SK-N-SH (cell line): Measurements from ENCODE around the gene RGS6. TPM values are rescaled to one million over a fixed set of nuclear protein-coding genes. Genes with fewer than 3 reads are reported as not detected.

Source experiments
- CTCF ChIA-PET: fragments of 300-600, 350-600 bp; formaldehyde crosslinking; extraction: SDS; loops from one replicate; lab custom pipeline; 2021; lab: Yijun Ruan, JAX
- POLR2A ChIA-PET: fragments of 350-600 bp; sonication (Branson Sonifier 250); formaldehyde crosslinking; extraction: SDS; loops from one replicate; lab custom pipeline; 2020; ENCODE audit warnings: antibody characterized with exemption, inconsistent platforms; lab: Yijun Ruan, JAX
- DNase-seq: peaks from one replicate; pipeline ENCODE4 v3.0.0; 2012
- H2AFZ ChIP-seq: fragments of 200-600 bp; sonication (generic); 2 replicates; pipeline ENCODE4 v1.8.1; 2016; ENCODE audit warnings: antibody characterized with exemption, mild to moderate bottlenecking, low read depth
- H3F3A ChIP-seq: fragments of 200-600 bp; sonication (generic); replicated peaks from 2 replicates; pipeline ENCODE3; 2016; ENCODE audit warnings: antibody characterized with exemption, mild to moderate bottlenecking; ENCODE audit not compliant: insufficient read depth
- H3K27ac ChIP-seq, 2 experiments: fragments of 200-500 bp in 1 of 2; fragments of 200-600 bp in 1 of 2; sonication (Bioruptor generic) in 1 of 2; sonication (generic), shearing (Covaris generic) in 1 of 2; 2 replicates each; pipeline versions ENCODE4 v1.5.1 to v1.6.1; 2014 to 2016; ENCODE audit warnings: low read depth in 2 of 2, inconsistent platforms in 1 of 2, low read length in 1 of 2, mild to moderate bottlenecking in 1 of 2, mixed read lengths in 1 of 2
- H3K27me3 ChIP-seq: fragments of 200-600 bp; sonication (generic), shearing (Covaris generic); 2 replicates; pipeline ENCODE4 v1.6.1; 2016; ENCODE audit warnings: mixed run types; ENCODE audit not compliant: insufficient read depth
- H3K36me3 ChIP-seq, 2 experiments: fragments of 200-500 bp in 1 of 2; fragments of 200-600 bp in 1 of 2; sonication (Bioruptor generic) in 1 of 2; sonication (generic) in 1 of 2; replicated peaks in 1 of 2; 2 replicates each; pipeline versions ENCODE3 to v1.5.1; 2014 to 2016; ENCODE audit warnings: low read length in 1 of 2, mild to moderate bottlenecking in 1 of 2; ENCODE audit not compliant: insufficient read depth in 2 of 2, control insufficient read depth in 1 of 2
- H3K4me1 ChIP-seq, 2 experiments: fragments of 200-500 bp in 1 of 2; fragments of 200-600 bp in 1 of 2; sonication (Bioruptor generic) in 1 of 2; sonication (generic), shearing (Covaris generic) in 1 of 2; 2 replicates each; pipeline versions ENCODE4 v1.5.1 to v1.6.1; 2014 to 2016; ENCODE audit warnings: low read depth in 1 of 2, low read length in 1 of 2, mixed run types in 1 of 2; ENCODE audit not compliant: insufficient read depth in 2 of 2, control insufficient read depth in 1 of 2
- H3K4me2 ChIP-seq: fragments of 200-600 bp; sonication (generic), shearing (Covaris generic); 2 replicates; pipeline ENCODE4 v1.6.1; 2017; ENCODE audit warnings: mixed run types
- H3K4me3 ChIP-seq, 2 experiments: fragments of 200-500 bp in 1 of 2; fragments of 200-600 bp in 1 of 2; sonication (Bioruptor generic) in 1 of 2; sonication (generic), shearing (Covaris generic) in 1 of 2; 2 replicates each; pipeline versions ENCODE4 v1.5.1 to v1.8.1; 2014 to 2016; ENCODE audit warnings: low read depth in 2 of 2, inconsistent platforms in 1 of 2, low read length in 1 of 2, mild to moderate bottlenecking in 1 of 2, mixed read lengths in 1 of 2, moderate library complexity in 1 of 2
- H3K79me2 ChIP-seq: fragments of 200-600 bp; sonication (generic); 2 replicates; pipeline ENCODE4 v1.8.1; 2017; ENCODE audit warnings: mild to moderate bottlenecking; ENCODE audit not compliant: insufficient read depth
- H3K9ac ChIP-seq: fragments of 200-600 bp; sonication (generic); 2 replicates; pipeline ENCODE4 v1.6.1; 2017; ENCODE audit warnings: mixed run types
- H3K9me2 ChIP-seq: fragments of 200-600 bp; sonication (generic); 2 replicates; pipeline ENCODE4 v1.6.1; 2017; ENCODE audit warnings: mixed run types
- H3K9me3 ChIP-seq: fragments of 200-600 bp; sonication (generic); 2 replicates; pipeline ENCODE4 v1.6.1; 2017; ENCODE audit warnings: mixed run types, mild to moderate bottlenecking, moderate library complexity
- H4K20me1 ChIP-seq: fragments of 200-600 bp; sonication (generic); 2 replicates; pipeline ENCODE4 v1.6.1; 2017; ENCODE audit warnings: mild to moderate bottlenecking, mixed run types; ENCODE audit not compliant: insufficient read depth
- CHD2 ChIP-seq: fragments of 150-350 bp; IDR thresholded peaks from 2 replicates; pipeline ENCODE4 v1.6.1; 2018; ENCODE audit warnings: low read length; ENCODE audit not compliant: partially characterized antibody
- ELF1 ChIP-seq: IDR thresholded peaks from 2 replicates; pipeline ENCODE4 v1.4.0; 2012
- EZH2phosphoT487 ChIP-seq: fragments of 200-600 bp; sonication (generic); IDR thresholded peaks from 2 replicates; pipeline ENCODE4 v1.6.1; 2017; ENCODE audit warnings: low read depth, mixed run types, mild to moderate bottlenecking, antibody characterized with exemption, moderate library complexity, borderline replicate concordance
- GABPA ChIP-seq: IDR thresholded peaks from 2 replicates; pipeline ENCODE4 v1.4.0; 2012; ENCODE audit warnings: low read depth, mild to moderate bottlenecking
- GATA2 ChIP-seq: sonication (generic); formaldehyde crosslinking; IDR thresholded peaks from 2 replicates; pipeline ENCODE4 v1.5.0; 2020; ENCODE audit warnings: mild to moderate bottlenecking, missing genetic modification reagents
- JUND ChIP-seq: IDR thresholded peaks from 2 replicates; pipeline ENCODE4 v1.4.0; 2012
- MEF2A ChIP-seq: IDR thresholded peaks from 2 replicates; pipeline ENCODE4 v1.4.0; 2012; ENCODE audit warnings: low read depth, borderline replicate concordance
- NFIC ChIP-seq: IDR thresholded peaks from 2 replicates; pipeline ENCODE4 v1.4.0; 2012; ENCODE audit warnings: borderline replicate concordance
- NRF1 ChIP-seq: IDR thresholded peaks from 2 replicates; pipeline ENCODE4 v1.6.1; 2012; ENCODE audit warnings: low read depth, mild to moderate bottlenecking, low read length
- POLR2AphosphoS5 ChIP-seq: IDR thresholded peaks from 2 replicates; pipeline ENCODE4 v1.6.1; 2012; ENCODE audit warnings: low read depth, low read length
- RCOR1 ChIP-seq: fragments of 150-350 bp; IDR thresholded peaks from 2 replicates; pipeline ENCODE4 v1.6.1; 2017; ENCODE audit warnings: antibody characterized with exemption, low read length
- RFX5 ChIP-seq: IDR thresholded peaks from 2 replicates; pipeline ENCODE4 v1.6.1; 2012; ENCODE audit warnings: mild to moderate bottlenecking, improper control_type of control experiment, low read length
- RXRA ChIP-seq: IDR thresholded peaks from 2 replicates; pipeline ENCODE4 v1.4.0; 2012; ENCODE audit warnings: low read depth, mild to moderate bottlenecking, borderline replicate concordance
- SMC3 ChIP-seq: IDR thresholded peaks from 2 replicates; pipeline ENCODE4 v1.6.1; 2012; ENCODE audit warnings: low read depth, low read length, improper control_type of control experiment
- WGBS: methylation state at CpG from one replicate; pipeline ENCODE4 v1.1.6; 2017; ENCODE audit warnings: low lambda C conversion rate; 5-methylcytosine and 5-hydroxymethylcytosine counted together
- polyA plus RNA-seq, 3 experiments: library from polyadenylated mRNA; depleted of rRNA; stranded (reverse); fragments of >200 nt; gene quantifications; 2 replicates each; pipeline ENCODE4 v1.2.3, GENCODE V29; 2012
- TF ChIP-seq, protein P1 (sequence below): fragments of 150-350 bp; IDR thresholded peaks from 2 replicates; pipeline ENCODE4 v1.6.1; 2016; ENCODE audit warnings: mild to moderate bottlenecking, low read depth, low read length
- TF ChIP-seq, protein P2 (sequence below): fragments of 150-350 bp; IDR thresholded peaks from 2 replicates; pipeline ENCODE4 v1.6.1; 2017; ENCODE audit warnings: antibody characterized with exemption, low read length, low read depth, borderline replicate concordance
- TF ChIP-seq, protein P3 (sequence below): IDR thresholded peaks from 2 replicates; pipeline ENCODE4 v1.4.0; 2012; ENCODE audit warnings: low read depth, borderline replicate concordance
- TF ChIP-seq, protein P4 (sequence below): IDR thresholded peaks from 2 replicates; pipeline ENCODE4; 2012
- TF ChIP-seq, protein P5 (sequence below): IDR thresholded peaks from 2 replicates; pipeline ENCODE4 v1.4.0; 2012; ENCODE audit warnings: low read depth

Gene RGS6
- polyA plus RNA-seq, 1 of the 3 experiments (the other 2 are of a cell fraction), result not detected

DNA sequence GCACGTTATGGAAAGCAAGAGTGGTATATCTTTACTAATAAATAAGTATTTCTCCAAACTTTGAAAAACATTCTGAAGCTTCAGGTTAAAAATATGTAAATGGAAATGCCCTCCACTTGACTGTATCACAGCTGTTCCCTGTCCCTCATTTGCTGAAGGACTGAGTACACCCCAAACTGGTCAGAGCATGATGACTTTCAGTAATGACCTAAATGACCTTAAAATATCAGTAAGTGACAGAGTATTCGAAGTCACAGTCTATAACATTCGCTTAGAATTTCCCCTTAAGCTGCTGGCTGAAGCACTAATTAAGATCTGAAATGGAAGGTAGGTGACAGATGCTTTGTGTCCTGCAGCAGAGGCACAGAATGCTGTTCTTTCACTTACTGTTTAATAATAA, 191.5 kb downstream of the RGS6 start:
- ChIA-PET POLR2A (no interaction called here), CTCF (no interaction called here)

DNA sequence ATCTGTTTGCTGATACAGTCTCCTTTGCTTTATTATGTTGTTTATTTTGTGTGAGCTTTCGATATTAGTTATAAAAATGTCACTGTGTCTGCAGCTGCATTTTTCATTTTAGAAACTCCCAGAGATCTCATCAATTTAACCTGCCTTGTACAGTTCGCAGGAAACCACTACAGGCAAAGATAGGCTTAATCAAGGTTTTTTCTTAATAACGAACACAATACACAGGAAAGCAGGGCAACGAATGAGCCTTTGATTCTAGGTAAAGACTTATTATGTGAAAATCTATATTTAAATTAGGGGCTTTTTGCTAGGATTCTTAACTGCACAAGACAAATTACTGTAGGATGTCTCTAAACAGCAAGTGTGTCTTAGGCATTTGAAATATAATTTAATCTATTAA, 191.9 kb downstream of the RGS6 start:
- no peaks in the 10 kb centered on the region for H4K20me1 ChIP-seq
- TF ChIP-seq, protein P1, sequence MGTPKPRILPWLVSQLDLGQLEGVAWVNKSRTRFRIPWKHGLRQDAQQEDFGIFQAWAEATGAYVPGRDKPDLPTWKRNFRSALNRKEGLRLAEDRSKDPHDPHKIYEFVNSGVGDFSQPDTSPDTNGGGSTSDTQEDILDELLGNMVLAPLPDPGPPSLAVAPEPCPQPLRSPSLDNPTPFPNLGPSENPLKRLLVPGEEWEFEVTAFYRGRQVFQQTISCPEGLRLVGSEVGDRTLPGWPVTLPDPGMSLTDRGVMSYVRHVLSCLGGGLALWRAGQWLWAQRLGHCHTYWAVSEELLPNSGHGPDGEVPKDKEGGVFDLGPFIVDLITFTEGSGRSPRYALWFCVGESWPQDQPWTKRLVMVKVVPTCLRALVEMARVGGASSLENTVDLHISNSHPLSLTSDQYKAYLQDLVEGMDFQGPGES, result no peak
- TF ChIP-seq GATA2, result no peak
- TF ChIP-seq, protein P2, sequence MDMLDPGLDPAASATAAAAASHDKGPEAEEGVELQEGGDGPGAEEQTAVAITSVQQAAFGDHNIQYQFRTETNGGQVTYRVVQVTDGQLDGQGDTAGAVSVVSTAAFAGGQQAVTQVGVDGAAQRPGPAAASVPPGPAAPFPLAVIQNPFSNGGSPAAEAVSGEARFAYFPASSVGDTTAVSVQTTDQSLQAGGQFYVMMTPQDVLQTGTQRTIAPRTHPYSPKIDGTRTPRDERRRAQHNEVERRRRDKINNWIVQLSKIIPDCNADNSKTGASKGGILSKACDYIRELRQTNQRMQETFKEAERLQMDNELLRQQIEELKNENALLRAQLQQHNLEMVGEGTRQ, result no peak
- no peak for TF ChIP-seq MEF2A
- no peak for TF ChIP-seq RXRA
- TF ChIP-seq, protein P3, sequence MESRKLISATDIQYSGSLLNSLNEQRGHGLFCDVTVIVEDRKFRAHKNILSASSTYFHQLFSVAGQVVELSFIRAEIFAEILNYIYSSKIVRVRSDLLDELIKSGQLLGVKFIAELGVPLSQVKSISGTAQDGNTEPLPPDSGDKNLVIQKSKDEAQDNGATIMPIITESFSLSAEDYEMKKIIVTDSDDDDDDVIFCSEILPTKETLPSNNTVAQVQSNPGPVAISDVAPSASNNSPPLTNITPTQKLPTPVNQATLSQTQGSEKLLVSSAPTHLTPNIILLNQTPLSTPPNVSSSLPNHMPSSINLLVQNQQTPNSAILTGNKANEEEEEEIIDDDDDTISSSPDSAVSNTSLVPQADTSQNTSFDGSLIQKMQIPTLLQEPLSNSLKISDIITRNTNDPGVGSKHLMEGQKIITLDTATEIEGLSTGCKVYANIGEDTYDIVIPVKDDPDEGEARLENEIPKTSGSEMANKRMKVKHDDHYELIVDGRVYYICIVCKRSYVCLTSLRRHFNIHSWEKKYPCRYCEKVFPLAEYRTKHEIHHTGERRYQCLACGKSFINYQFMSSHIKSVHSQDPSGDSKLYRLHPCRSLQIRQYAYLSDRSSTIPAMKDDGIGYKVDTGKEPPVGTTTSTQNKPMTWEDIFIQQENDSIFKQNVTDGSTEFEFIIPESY, result no peak
- no peak for TF ChIP-seq JUND
- no peak for TF ChIP-seq GABPA
- TF ChIP-seq NFIC, result no peak
- TF ChIP-seq POLR2AphosphoS5, result no peak
- TF ChIP-seq, protein P4, sequence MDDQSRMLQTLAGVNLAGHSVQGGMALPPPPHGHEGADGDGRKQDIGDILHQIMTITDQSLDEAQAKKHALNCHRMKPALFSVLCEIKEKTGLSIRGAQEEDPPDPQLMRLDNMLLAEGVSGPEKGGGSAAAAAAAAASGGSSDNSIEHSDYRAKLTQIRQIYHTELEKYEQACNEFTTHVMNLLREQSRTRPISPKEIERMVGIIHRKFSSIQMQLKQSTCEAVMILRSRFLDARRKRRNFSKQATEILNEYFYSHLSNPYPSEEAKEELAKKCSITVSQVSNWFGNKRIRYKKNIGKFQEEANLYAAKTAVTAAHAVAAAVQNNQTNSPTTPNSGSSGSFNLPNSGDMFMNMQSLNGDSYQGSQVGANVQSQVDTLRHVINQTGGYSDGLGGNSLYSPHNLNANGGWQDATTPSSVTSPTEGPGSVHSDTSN, result no peak
- no peak for TF ChIP-seq RCOR1
- no peaks in the 10 kb centered on the region for H3K79me2 ChIP-seq
- H3K36me3 ChIP-seq, result no peaks in the 10 kb centered on the region
- H3K4me1 ChIP-seq, result no peaks in the 10 kb centered on the region
- no peaks in the 10 kb centered on the region for H3K9me3 ChIP-seq
- ChIA-PET CTCF (no interaction called here), POLR2A (no interaction called here)
- no peak overlapping the region for H3K4me3 ChIP-seq
- under 1% methylated on average over 4 of the region's 4 CpGs for whole genome bisulfite sequencing
- no peaks in the 10 kb centered on the region for H3K27me3 ChIP-seq
- H3K27ac ChIP-seq, result no peak overlapping the region
- H3K9me2 ChIP-seq, result no peaks in the 10 kb centered on the region
- no peak overlapping the region for H2AFZ ChIP-seq
- DNase-seq, result no peak
- no peaks in the 10 kb centered on the region for H3F3A ChIP-seq
- no peak overlapping the region for H3K4me2 ChIP-seq
- H3K9ac ChIP-seq, result no peak overlapping the region

More for the DNA sequence above, 191.5 kb downstream of the RGS6 start:
- DNase-seq, result no peak
- Histone ChIP-seq H3K27me3 (no peaks in the 10 kb centered on the region), H3K9me2 (no peaks in the 10 kb centered on the region), H3F3A (no peaks in the 10 kb centered on the region), H3K79me2 (no peaks in the 10 kb centered on the region), H3K27ac (no peak overlapping the region), H4K20me1 (no peaks in the 10 kb centered on the region), H3K9ac (no peak overlapping the region)
- 3% methylated on average over 3 of the region's 3 CpGs for WGBS
- TF ChIP-seq RCOR1 (no peak), CHD2 (no peak), ELF1 (no peak), JUND (no peak), RFX5 (no peak), EZH2phosphoT487 (no peak), NRF1 (no peak), SMC3 (no peak)
- TF ChIP-seq, protein P1, result no peak
- TF ChIP-seq, protein P5, sequence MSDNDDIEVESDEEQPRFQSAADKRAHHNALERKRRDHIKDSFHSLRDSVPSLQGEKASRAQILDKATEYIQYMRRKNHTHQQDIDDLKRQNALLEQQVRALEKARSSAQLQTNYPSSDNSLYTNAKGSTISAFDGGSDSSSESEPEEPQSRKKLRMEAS, result no peak
- TF ChIP-seq, all 33 proteins: peak for 0
- H2AFZ ChIP-seq, result no peak overlapping the region
- no peaks in the 10 kb centered on the region for H3K9me3 ChIP-seq
- H3K36me3 ChIP-seq, result no peaks in the 10 kb centered on the region
- H3K4me1 ChIP-seq, result no peaks in the 10 kb centered on the region
- H3K4me3 ChIP-seq, result no peak overlapping the region
- H3K4me2 ChIP-seq, result no peak overlapping the region
